MCF 10A (cell line): ENCODE measurements around the gene MRPL32. TPM values are rescaled to one million over a fixed set of nuclear protein-coding genes. Genes with fewer than 3 reads are reported as not detected.
A peak's percentile ranks its signal among the peaks of the same experiment; 100 is the strongest.

Experiments used
- BruUV-seq: library from RNA; stranded (reverse); fragments of 400-500 nt; replicated peaks from 2 replicates; lab custom pipeline; 2021; lab: Mats Ljungman, UMichigan
- CTCF ChIA-PET: fragments of 300-600 bp; sonication (Branson Sonifier 250); formaldehyde crosslinking; extraction: SDS; loops from one replicate; lab custom pipeline; 2021; ENCODE audit warnings: antibody characterized with exemption, inconsistent platforms; lab: Yijun Ruan, JAX
- POLR2A ChIA-PET: fragments of 300-600, 350-650 bp; sonication (Branson Sonifier 250); formaldehyde crosslinking; extraction: SDS; loops from one replicate; lab custom pipeline; 2020; ENCODE audit warnings: antibody characterized with exemption, inconsistent platforms; lab: Yijun Ruan, JAX
- DNase-seq: peaks from one replicate; pipeline ENCODE4 v3.0.0-alpha.2; 2018; ENCODE audit not compliant: unreplicated experiment
- H3K27ac Mint-ChIP-seq: one replicate; pipeline ENCODE4 v1.8.0; 2022; ENCODE audit warnings: mild to moderate bottlenecking, low read depth, mixed read lengths; ENCODE audit not compliant: unreplicated experiment
- H3K27me3 Mint-ChIP-seq: one replicate; pipeline ENCODE4 v1.8.0; 2022; ENCODE audit warnings: mixed read lengths; ENCODE audit not compliant: insufficient read depth, unreplicated experiment
- H3K36me3 Mint-ChIP-seq: one replicate; pipeline ENCODE4 v1.8.0; 2022; ENCODE audit warnings: mild to moderate bottlenecking, moderate library complexity, mixed read lengths; ENCODE audit not compliant: insufficient read depth, unreplicated experiment
- H3K4me1 Mint-ChIP-seq: one replicate; pipeline ENCODE4 v1.8.0; 2022; ENCODE audit warnings: mixed read lengths; ENCODE audit not compliant: insufficient read depth, unreplicated experiment
- H3K4me3 Mint-ChIP-seq: one replicate; pipeline ENCODE4 v1.8.0; 2022; ENCODE audit warnings: mild to moderate bottlenecking, moderate library complexity, mixed read lengths; ENCODE audit not compliant: unreplicated experiment
- H3K9me3 Mint-ChIP-seq: one replicate; pipeline ENCODE4 v1.8.0; 2022; ENCODE audit warnings: mixed read lengths; ENCODE audit not compliant: unreplicated experiment
- CTCF ChIP-seq: fragments of 200-600 bp; IDR thresholded peaks from one replicate; pipeline ENCODE4 v1.8.0; 2022; ENCODE audit warnings: antibody characterized with exemption, mild to moderate bottlenecking; ENCODE audit not compliant: unreplicated experiment
- intact Hi-C: fragments of 100-400 bp; cut with micrococcal nuclease; formaldehyde crosslinking; loops from 2 replicates; pipeline ENCODE4 v1.14.1; 2022
- total RNA-seq: library from RNA; stranded (reverse); gene quantifications from 2 replicates; pipeline ENCODE4 v1.2.3, GENCODE V29; 2022

MRPL32 gene
- total RNA-seq, 1 experiment from 2014 or later, result 82.0 TPM

GRCh38 chr7:42929449-42929848 lies 2.7 kb upstream of the MRPL32 start:
- Mint-ChIP-seq H3K9me3 (no peaks in the 10 kb centered on the region), H3K4me1 (peaks cover 38% of the 10 kb centered on the region), H3K4me3 (peak overlapping the region; percentile 100), H3K27ac (no peak overlapping the region), H3K27me3 (no peaks in the 10 kb centered on the region), H3K36me3 (peaks cover 41% of the 10 kb centered on the region)
- no TSS peak for BruUV-seq
- intact Hi-C loops, result no loop called here
- POLR2A ChIA-PET, result interaction anchor here (0.7 to 10.1 kb wide), 3 partner anchors 11 to 197 kb away, joined by 3 to 200 read pairs (median 5); partner anchors contain the start of gene C7orf25
- TF ChIP-seq CTCF, result no peak
- CTCF ChIA-PET, result interaction anchor here (0.6 to 1.6 kb wide), 6 partner anchors 11 to 989 kb away, joined by 3 to 6 read pairs (median 4); no protein-coding TSS in a partner anchor
- no peak for DNase-seq

GRCh38 chr7:42930889-42931288 lies 1.3 kb upstream of the MRPL32 start:
- no peak for DNase-seq
- peak overlapping the region; percentile 100 for H3K4me3 Mint-ChIP-seq
- no peaks in the 10 kb centered on the region for H3K9me3 Mint-ChIP-seq
- ChIA-PET CTCF (interaction anchor here (0.6 to 4.4 kb wide), 12 partner anchors 10 to 988 kb away, joined by 3 to 22 read pairs (median 4); no protein-coding TSS in a partner anchor), POLR2A (interaction anchor here (0.6 to 10.1 kb wide), 11 partner anchors 13 to 810 kb away, joined by 4 to 200 read pairs (median 10); partner anchors contain the start of genes C7orf25 and STK17A)
- TF ChIP-seq CTCF, result no peak
- peaks cover 32% of the 10 kb centered on the region for H3K36me3 Mint-ChIP-seq
- BruUV-seq, result no TSS peak
- intact Hi-C loops, result no loop called here
- H3K27me3 Mint-ChIP-seq, result no peaks in the 10 kb centered on the region
- peaks cover 26% of the 10 kb centered on the region for H3K4me1 Mint-ChIP-seq
- peak overlapping the region; percentile 99 for H3K27ac Mint-ChIP-seq

GRCh38 chr7:42931447-42931833 lies 736 bp upstream of the MRPL32 start:
- ChIA-PET POLR2A (interaction anchor here (0.6 to 10.1 kb wide), 30 partner anchors 10 to 1917 kb away, joined by 3 to 200 read pairs (median 4); partner anchors contain the start of genes C7orf25, COA1, H2AZ2 and MRPS24), CTCF (interaction anchor here (0.6 to 4.4 kb wide), 7 partner anchors 10 to 988 kb away, joined by 3 to 22 read pairs (median 7); no protein-coding TSS in a partner anchor)
- TSS peak; percentile 72 for BruUV-seq
- H3K9me3 Mint-ChIP-seq, result no peaks in the 10 kb centered on the region
- H3K4me3 Mint-ChIP-seq, result peak overlapping the region; percentile 100
- peak overlapping the region; percentile 99 for H3K27ac Mint-ChIP-seq
- peaks cover 26% of the 10 kb centered on the region for H3K4me1 Mint-ChIP-seq
- peaks cover 32% of the 10 kb centered on the region for H3K36me3 Mint-ChIP-seq
- DNase-seq, result no peak
- intact Hi-C loops, result no loop called here
- TF ChIP-seq CTCF, result no peak
- H3K27me3 Mint-ChIP-seq, result no peaks in the 10 kb centered on the region

- ChIA-PET POLR2A (interaction anchor here (0.5 to 10.1 kb wide), 37 partner anchors 8 to 1015 kb away, joined by 3 to 200 read pairs (median 4); partner anchors contain the start of genes C7orf25, GLI3, MRPS24 and STK17A), CTCF (interaction anchor here (0.6 to 4.4 kb wide), 12 partner anchors 8 to 992 kb away, joined by 3 to 22 read pairs (median 4); no protein-coding TSS in a partner anchor)
- Mint-ChIP-seq H3K4me3 (peak overlapping the region; percentile 100), H3K27me3 (no peaks in the 10 kb centered on the region), H3K27ac (peak overlapping the region; percentile 99), H3K9me3 (no peaks in the 10 kb centered on the region), H3K4me1 (peaks cover 20% of the 10 kb centered on the region), H3K36me3 (peaks cover 32% of the 10 kb centered on the region)
- intact Hi-C loops, result loop anchor here (2.0 kb wide), 1 partner anchor 522 kb away; no protein-coding TSS in a partner anchor
- DNase-seq, result peak; percentile 38
- TSS peak; percentile 48 for BruUV-seq
- no peak for TF ChIP-seq CTCF
These were observed 825 bp downstream of the MRPL32 start for GRCh38 chr7:42932811-42933591.
